ENCODE measurements around the gene PDLIM1.

GRCh38 chr10:95308389-95309302 lies 17.8 kb upstream of the PDLIM1 start:
- TF ChIP-seq CTCF (IDR thresholded peaks at IDR 0.05), result no peak
- TF ChIP-seq POLR2A (IDR thresholded peaks at IDR 0.05), result no peak
